ENCODE data around the gene ATP23. TPM values are rescaled to one million over a fixed set of nuclear protein-coding genes. Genes with fewer than 3 reads are reported as not detected.

ATP23 gene
- total RNA-seq, 1 donor from 2014 or later = 7.4 TPM

DNA sequence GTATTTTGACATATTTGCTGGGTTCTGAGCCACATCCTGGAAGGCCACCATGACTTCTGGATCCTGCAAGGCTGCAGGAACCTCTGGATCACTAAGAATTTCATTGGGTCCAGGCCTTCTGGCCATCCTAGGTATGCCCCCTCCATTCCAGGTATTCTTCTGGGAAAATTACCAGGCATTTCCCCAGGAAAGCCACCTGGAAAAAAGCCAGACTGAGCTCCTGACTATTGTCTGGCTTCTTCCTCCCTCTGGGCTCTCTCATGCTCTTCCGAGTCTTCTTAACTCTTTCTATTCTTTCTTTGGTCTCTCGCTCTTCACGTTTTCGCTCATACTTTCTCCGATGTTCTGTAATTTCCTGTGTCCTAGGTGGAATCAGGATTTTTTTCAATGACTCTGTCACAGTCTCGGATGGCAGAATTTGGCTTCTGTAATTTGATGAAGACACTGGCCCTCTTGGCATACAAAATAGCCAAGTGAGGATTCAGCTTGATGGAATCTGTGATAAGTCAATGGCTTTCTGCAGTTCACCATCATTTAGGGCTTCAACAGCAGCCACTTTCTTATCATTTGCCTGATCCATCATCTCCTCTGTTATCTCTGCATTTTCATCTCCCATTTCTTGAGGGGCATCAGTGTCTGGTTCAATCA lies 42.6 kb downstream of the ATP23 start:
- intact Hi-C loops (cut with micrococcal nuclease) = no loop called here
- Histone ChIP-seq H3K4me3 (no peak overlapping the region), H3K36me3 (no peaks in the 10 kb centered on the region), H3K27ac (replicated peaks) (no peak overlapping the region), H3K4me1 (peaks cover 12% of the 10 kb centered on the region), H3K27me3 (ENCODE audit: low read depth) (no peaks in the 10 kb centered on the region), H3K9me3 (replicated peaks) (peaks cover 2% of the 10 kb centered on the region)
- DNase-seq = no peak
- TF ChIP-seq CTCF (IDR thresholded peaks at IDR 0.05; ENCODE audit: borderline replicate concordance) = no peak

DNA sequence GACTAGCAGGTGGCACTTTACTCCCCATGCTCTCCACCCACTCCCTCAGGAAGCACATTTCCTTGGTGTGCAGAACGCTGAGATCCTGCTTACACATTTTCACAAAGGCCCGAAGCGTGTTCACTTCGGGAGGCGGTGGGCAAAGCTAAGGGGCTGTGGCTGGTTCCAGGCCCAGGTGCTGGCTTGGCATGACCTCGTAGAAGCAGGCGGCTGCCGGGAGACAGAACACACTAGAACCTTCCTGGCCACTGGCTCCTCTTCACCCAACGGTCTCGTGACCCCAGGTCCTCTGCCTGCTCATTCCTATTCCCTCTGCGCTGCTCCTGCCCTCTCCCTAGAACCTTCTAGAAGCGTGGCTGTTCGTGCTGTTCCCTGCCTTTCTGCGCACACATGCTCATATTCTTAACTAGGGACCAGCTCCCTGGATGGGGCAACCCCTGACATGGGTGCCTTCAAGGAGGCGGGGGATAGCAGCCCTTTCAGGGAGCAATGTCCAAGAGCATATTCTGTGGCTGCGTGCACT lies 43.3 kb downstream of the ATP23 start:
- no peak overlapping the region for H3K4me3 ChIP-seq
- intact Hi-C loops (cut with micrococcal nuclease) = no loop called here
- H3K36me3 ChIP-seq = no peaks in the 10 kb centered on the region
- no peak for DNase-seq
- H3K27ac ChIP-seq (replicated peaks) = no peak overlapping the region
- H3K9me3 ChIP-seq (replicated peaks) = peaks cover 2% of the 10 kb centered on the region
- peaks cover 12% of the 10 kb centered on the region for H3K4me1 ChIP-seq
- H3K27me3 ChIP-seq (ENCODE audit: low read depth) = no peaks in the 10 kb centered on the region
- TF ChIP-seq CTCF (IDR thresholded peaks at IDR 0.05; ENCODE audit: borderline replicate concordance) = no peak

DNA sequence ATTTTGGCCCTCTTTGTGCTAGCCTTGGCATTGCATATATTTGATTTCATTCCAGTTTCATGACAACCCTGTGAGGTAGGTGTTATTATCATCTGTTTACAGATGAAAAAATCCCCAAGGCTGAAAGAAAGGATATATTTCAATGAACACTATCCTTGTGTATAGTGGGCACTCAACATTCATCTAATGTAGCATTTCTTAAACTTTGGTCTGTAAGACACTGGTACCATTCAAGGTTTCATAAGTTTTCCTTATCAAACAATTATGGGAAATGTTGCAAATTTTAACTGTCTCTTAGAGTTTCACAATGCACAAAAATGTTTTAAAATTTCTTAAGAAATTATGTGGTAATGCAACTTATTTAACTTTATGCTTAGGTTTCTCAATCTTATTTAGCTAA lies 44.3 kb downstream of the ATP23 start:
- Histone ChIP-seq H3K27me3 (ENCODE audit: low read depth) (no peaks in the 10 kb centered on the region), H3K36me3 (no peaks in the 10 kb centered on the region), H3K4me1 (peaks cover 12% of the 10 kb centered on the region), H3K27ac (replicated peaks) (no peak overlapping the region), H3K4me3 (no peak overlapping the region), H3K9me3 (replicated peaks) (no peaks in the 10 kb centered on the region)
- DNase-seq = no peak
- no peak for TF ChIP-seq CTCF (IDR thresholded peaks at IDR 0.05; ENCODE audit: borderline replicate concordance)
- intact Hi-C loops (cut with micrococcal nuclease) = no loop called here

- no peak for DNase-seq
- intact Hi-C loops (cut with micrococcal nuclease) = loop anchor here (10.0 kb wide), 1 partner anchor 1165 kb away; no protein-coding TSS in a partner anchor
- Histone ChIP-seq H3K36me3 (no peaks in the 10 kb centered on the region), H3K4me3 (no peak overlapping the region), H3K9me3 (replicated peaks) (no peaks in the 10 kb centered on the region), H3K27ac (replicated peaks) (no peak overlapping the region), H3K27me3 (ENCODE audit: low read depth) (no peaks in the 10 kb centered on the region), H3K4me1 (no peaks in the 10 kb centered on the region)
- no peak for TF ChIP-seq CTCF (IDR thresholded peaks at IDR 0.05; ENCODE audit: borderline replicate concordance)
Observed at GRCh38 chr12:57989838-57990237, 48.5 kb downstream of the ATP23 start.

- no peak overlapping the region for H3K27ac ChIP-seq (replicated peaks)
Observed at GRCh38 chr12:57990241-57990883, 49.0 kb downstream of the ATP23 start.

More at GRCh38 chr12:57990241-57990883, 49.0 kb downstream of the ATP23 start:
- DNase-seq = no peak
- intact Hi-C loops (cut with micrococcal nuclease) = loop anchor here (10.0 kb wide), 1 partner anchor 1164 kb away; no protein-coding TSS in a partner anchor
- no peak for TF ChIP-seq CTCF (IDR thresholded peaks at IDR 0.05; ENCODE audit: borderline replicate concordance)
- Histone ChIP-seq H3K27me3 (ENCODE audit: low read depth) (no peaks in the 10 kb centered on the region), H3K4me1 (no peaks in the 10 kb centered on the region), H3K4me3 (no peak overlapping the region), H3K9me3 (replicated peaks) (peaks cover 4% of the 10 kb centered on the region), H3K36me3 (no peaks in the 10 kb centered on the region)

Measured in left ventricle myocardium inferior (tissue), 1 donor.